K562 (cell line): ENCODE results near the gene ITSN2. TPM values are rescaled to one million over a fixed set of nuclear protein-coding genes. Genes with fewer than 3 reads are reported as not detected.

Source experiments
- ATAC-seq: fragments of 200-7000 bp; cut with Tn5 transposase; 3 replicates; pipeline ENCODE4 v1.9.1; 2020; ENCODE audit warnings: moderate library complexity
- BruUV-seq: library from RNA; stranded (reverse); fragments of 400-500 nt; replicated peaks from 2 replicates; lab custom pipeline; 2021; lab: Mats Ljungman, UMichigan
- CTCF ChIA-PET: fragments of 300-600 bp; formaldehyde crosslinking; extraction: SDS; loops from one replicate; lab custom pipeline; 2021; ENCODE audit warnings: low intra/inter-chr PET ratio; lab: Yijun Ruan, JAX
- POLR2A ChIA-PET: fragments of 300-600, 350-650 bp; sonication (Branson Sonifier 250); formaldehyde crosslinking; extraction: SDS; loops from one replicate; lab custom pipeline; 2021; ENCODE audit warnings: antibody characterized with exemption, inconsistent platforms; lab: Yijun Ruan, JAX
- DNase-seq, 4 experiments: peaks; one replicate each; pipeline versions ENCODE4 v3.0.0 to v3.0.0-alpha.2; 2011 to 2018; ENCODE audit warnings: low spot score in 3 of 4, mixed read lengths in 3 of 4; ENCODE audit errors: extremely low read depth in 1 of 4
- FAIRE-seq: peaks from 2 replicates; lab custom pipeline; 2011; peaks lifted over from hg19 to GRCh38; lab: Jason Lieb, UNC
- H2AFZ ChIP-seq: 2 replicates; pipeline ENCODE4 v1.6.0; 2011; ENCODE audit warnings: low read depth, low read length, control low read depth, inconsistent platforms
- H3K27ac ChIP-seq: fragments of 200-600 bp; 3 replicates; pipeline ENCODE4 v1.8.0; 2011; ENCODE audit warnings: low read depth, mild to moderate bottlenecking, control low read depth, inconsistent platforms, low read length, moderate library complexity, mixed read lengths; ENCODE audit errors: extremely low read depth
- H3K27me3 ChIP-seq, 2 experiments: fragments of 300-600 bp in 1 of 2; 2 replicates in 1 of 2; 3 replicates in 1 of 2; pipeline versions ENCODE4 v1.6.0 to v1.8.0; 2011; ENCODE audit warnings: inconsistent platforms in 2 of 2, low read length in 2 of 2, mild to moderate bottlenecking in 1 of 2, mixed read lengths in 1 of 2, moderate library complexity in 1 of 2; ENCODE audit not compliant: control insufficient read depth in 2 of 2, insufficient read depth in 2 of 2
- H3K36me3 ChIP-seq: fragments of 300-600 bp; 3 replicates; pipeline ENCODE4 v1.8.0; 2011; ENCODE audit warnings: mild to moderate bottlenecking, low read length, inconsistent platforms; ENCODE audit not compliant: control insufficient read depth, insufficient read depth
- H3K4me1 ChIP-seq, 2 experiments: fragments of 200-600 bp in 1 of 2; replicated peaks in 1 of 2; 2 replicates in 1 of 2; 3 replicates in 1 of 2; pipeline versions ENCODE4 v1.5.1 to v1.8.0; 2011; ENCODE audit warnings: inconsistent platforms in 2 of 2, low read length in 2 of 2, mild to moderate bottlenecking in 1 of 2, mixed read lengths in 1 of 2, moderate library complexity in 1 of 2; ENCODE audit not compliant: control insufficient read depth in 2 of 2, insufficient read depth in 2 of 2
- H3K4me2 ChIP-seq: 2 replicates; pipeline ENCODE4 v1.6.1; 2011; ENCODE audit warnings: low read length, control low read depth, inconsistent platforms, mixed read lengths; ENCODE audit not compliant: insufficient read depth
- H3K4me3 ChIP-seq: fragments of 200-600 bp; sonication (generic), shearing (Covaris generic); 2 replicates; pipeline ENCODE4 v1.5.1; 2016; ENCODE audit warnings: control low read depth, inconsistent platforms
- H3K79me2 ChIP-seq: fragments of 200-600 bp; 3 replicates; pipeline ENCODE4 v1.8.0; 2011; ENCODE audit warnings: low read length, inconsistent platforms; ENCODE audit not compliant: control insufficient read depth, insufficient read depth
- H3K9ac ChIP-seq, 2 experiments: 2 replicates each; pipeline versions ENCODE4 v1.6.0 to v1.6.1; 2011; ENCODE audit warnings: low read depth in 2 of 2, low read length in 2 of 2, control low read depth in 1 of 2, inconsistent platforms in 1 of 2, mild to moderate bottlenecking in 1 of 2, mixed read lengths in 1 of 2; ENCODE audit not compliant: insufficient read depth in 1 of 2
- H3K9me1 ChIP-seq: one replicate; pipeline ENCODE4 v1.6.0; 2011; ENCODE audit warnings: inconsistent platforms, mild to moderate bottlenecking, low read length, moderate library complexity; ENCODE audit not compliant: control insufficient read depth, insufficient read depth
- H3K9me3 ChIP-seq: replicated peaks from 2 replicates; pipeline ENCODE4 v1.5.1; 2011; ENCODE audit warnings: low read depth, low read length, inconsistent platforms; ENCODE audit not compliant: control insufficient read depth, insufficient read depth
- H4K20me1 ChIP-seq: replicated peaks from 2 replicates; pipeline ENCODE4 v1.6.1; 2011; ENCODE audit warnings: low read length, inconsistent platforms, mixed read lengths; ENCODE audit not compliant: control insufficient read depth, insufficient read depth
- HDAC1 ChIP-seq, 2 experiments: fragments of 450-650 bp; IDR thresholded peaks; 2 replicates each; pipeline ENCODE4 v1.6.1; 2016 to 2017; ENCODE audit warnings: inconsistent platforms in 1 of 2, mild to moderate bottlenecking in 1 of 2, moderate library complexity in 1 of 2
- MAFF ChIP-seq: IDR thresholded peaks from 2 replicates; pipeline ENCODE4 v1.6.1; 2012; ENCODE audit warnings: low read length, improper control_type of control experiment
- NFYB ChIP-seq: IDR thresholded peaks from 2 replicates; pipeline ENCODE4 v1.6.1; 2011; ENCODE audit warnings: mild to moderate bottlenecking, moderate library complexity; ENCODE audit not compliant: insufficient read length; ENCODE audit errors: extremely low read depth
- WGBS: fragments of 100-300 bp; shearing (Covaris generic); methylation state at CpG from one replicate; pipeline ENCODE4 v1.1.6; 2016; ENCODE audit warnings: low coverage, mixed read lengths; ENCODE audit not compliant: insufficient coverage; ENCODE audit errors: missing lambda C conversion rate; 5-methylcytosine and 5-hydroxymethylcytosine counted together
- in situ Hi-C: fragments of 300-500 bp; cut with MboI; formaldehyde crosslinking; loops from 4 replicates; pipeline ENCODE4 v1.15.0; 2018; ENCODE audit warnings: inconsistent platforms, mixed read lengths
- intact Hi-C: fragments of 100-400 bp; cut with micrococcal nuclease; formaldehyde crosslinking; loops from 2 replicates; pipeline ENCODE4 v1.14.2; 2022
- polyA plus RNA-seq, 8 experiments: library from polyadenylated mRNA; depleted of rRNA in 4 of 8; stranded (reverse) in 5 of 8; unstranded in 3 of 8; fragments of >200 nt; fragmentation: Nextera tagmentation in 2 of 8; fragmentation: Illumina TruSeq in 1 of 8; extraction: Ambion mirVana in 2 of 8; extraction: Trizol in 1 of 8; gene quantifications; 2 replicates each; pipeline versions ENCODE4 v1.2.1 to v1.2.3, GENCODE V29; 2011 to 2014; ENCODE audit warnings: inconsistent platforms in 1 of 8, missing spikeins in 1 of 8
- total RNA-seq, 7 experiments: library from RNA; depleted of rRNA in 6 of 7; stranded (reverse); fragments of >200 nt in 6 of 7; fragmentation: Illumina TruSeq in 2 of 7; extraction: Trizol in 2 of 7; gene quantifications; 2 replicates each; pipeline versions ENCODE4 v1.2.1 to v1.2.3, GENCODE V29; 2011 to 2021; ENCODE audit warnings: low replicate concordance in 1 of 7

The ITSN2 gene
- total and polyA plus RNA-seq, 9 of the 15 experiments (the other 6 are each of a cell fraction or from before 2014, with no cell fraction given) = 6.6 to 19.9 (median 15.2) TPM

DNA sequence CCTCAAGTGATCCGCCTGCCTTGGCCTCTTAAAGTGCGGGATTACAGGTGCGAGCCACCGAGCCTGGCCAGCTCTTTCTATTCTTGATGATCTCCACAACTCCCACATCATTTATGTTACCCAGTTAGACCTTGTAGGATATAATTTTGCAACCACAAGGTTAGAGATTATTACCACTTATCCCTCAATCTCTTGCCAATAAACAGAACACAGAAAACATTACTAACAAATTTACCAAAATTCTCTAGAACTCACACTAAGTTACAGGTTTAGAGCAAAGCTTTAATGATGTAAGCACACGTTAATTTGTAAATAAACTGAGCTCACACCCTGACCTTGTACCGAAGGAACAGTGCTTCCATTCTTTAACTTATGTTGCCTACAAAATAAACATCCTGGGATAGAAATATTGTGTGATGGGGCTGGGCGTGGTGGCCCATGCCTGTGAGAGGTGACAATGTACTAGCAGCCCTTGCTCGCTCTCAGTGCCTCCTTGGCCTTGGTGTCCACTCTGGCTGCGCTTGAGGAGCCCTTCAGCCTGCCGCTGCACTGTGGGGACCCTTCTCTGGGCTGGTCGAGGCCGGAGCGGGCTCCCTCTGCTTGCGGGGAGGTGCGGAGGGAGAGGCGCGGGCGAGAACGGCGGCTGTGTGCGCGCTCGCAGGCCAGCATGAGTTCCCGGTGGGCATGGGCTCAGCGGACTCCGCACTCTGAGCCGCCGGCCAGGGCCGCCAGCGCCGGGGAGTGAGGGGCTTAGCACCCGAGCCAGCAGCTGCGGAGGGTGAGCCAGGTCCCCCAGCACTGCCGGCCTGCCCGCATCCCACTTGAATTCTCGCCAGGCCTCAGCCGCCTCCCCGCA, 42.1 kb upstream of the ITSN2 start:
- Histone ChIP-seq H2AFZ (no peak overlapping the region), H3K79me2 (no peaks in the 10 kb centered on the region), H3K9me1 (no peaks in the 10 kb centered on the region), H3K9ac (no peak overlapping the region), H3K4me2 (no peak overlapping the region), H4K20me1 (no peaks in the 10 kb centered on the region), H3K36me3 (no peaks in the 10 kb centered on the region), H3K4me3 (no peak overlapping the region), H3K4me1 (peaks cover 3 to 4% of the 10 kb centered on the region in 2 experiments; a peak in 1 of 5 replicates), H3K27me3 (no peaks in the 10 kb centered on the region), H3K27ac (no peak overlapping the region), H3K9me3 (no peaks in the 10 kb centered on the region)
- no peak for ATAC-seq
- no peak for TF ChIP-seq HDAC1 (IDR thresholded peaks at IDR 0.05)
- TF ChIP-seq MAFF = no peak
- no peak for TF ChIP-seq NFYB
- intact Hi-C loops = no loop called here
- ChIA-PET POLR2A (no interaction called here), CTCF (no interaction called here)
- no TSS peak for BruUV-seq
- 81% methylated on average over 24 of the region's 38 CpGs for whole genome bisulfite sequencing
- no peak for FAIRE-seq
- in situ Hi-C loops = loop anchor here (10.0 to 25.0 kb wide), 2 partner anchors 385 to 722 kb away; partner anchors contain the start of genes CENPO and PTRHD1
- DNase-seq = no peak
